ENCODE data around the gene SNRNP70.
"Not testable (repeated sequence)": the region's sequence is repeated elsewhere in the genome, so short reads cannot be mapped to it uniquely, and the experiment has no call there.

The SNRNP70 gene

GRCh38 chr19:49123285-49123684, 38.0 kb downstream of the SNRNP70 start:
- peak in 3 of 11 experiments; percentile 18 to 65 (median 24); a peak in 3 of 22 replicates for TF ChIP-seq Cebpa-rat (IDR thresholded peaks at IDR 0.05)

GRCh38 chr19:49125025-49125731, 39.9 kb downstream of the SNRNP70 start:
- H3K9ac ChIP-seq = no peak overlapping the region
- no peak for TF ChIP-seq Cebpa-rat (IDR thresholded peaks at IDR 0.05)
- peaks cover under 1 to 6% (median 4%) of the 10 kb centered on the region in 11 experiments; a peak in 15 of 22 replicates for H3K36me3 ChIP-seq
- no peak overlapping the region for H3K4me3 ChIP-seq
- peaks cover 13 to 29% (median 24%) of the 10 kb centered on the region in 10 experiments for H3K4me1 ChIP-seq
- H4K20me1 ChIP-seq = peaks cover 0 to 12% (median 6%) of the 10 kb centered on the region in 11 experiments; a peak in 5 of 22 replicates
- peaks cover 14 to 33% (median 25%) of the 10 kb centered on the region in 11 experiments for H3K27me3 ChIP-seq
- H3K4me2 ChIP-seq = no peak overlapping the region
- H3K9me3 ChIP-seq (replicated peaks in 1 of 11) = peaks cover 0 to 19% (median 4%) of the 10 kb centered on the region in 11 experiments; a peak in 9 of 22 replicates
- H3K27ac ChIP-seq = no peak overlapping the region

More at GRCh38 chr19:49123285-49123684, 38.0 kb downstream of the SNRNP70 start:
- not testable (repeated sequence) for H3K4me3 ChIP-seq; H3K9me3 ChIP-seq (replicated peaks in 1 of 11); H3K9ac ChIP-seq; H3K36me3 ChIP-seq; H3K4me2 ChIP-seq; H3K27ac ChIP-seq
- peaks cover 0 to 17% (median 10%) of the 10 kb centered on the region in 11 experiments; a peak in 5 of 22 replicates for H4K20me1 ChIP-seq
- H3K27me3 ChIP-seq = peaks cover 21 to 42% (median 34%) of the 10 kb centered on the region in 11 experiments
- H3K4me1 ChIP-seq = peaks cover 14 to 24% (median 21%) of the 10 kb centered on the region in 10 experiments

- H3K4me1 ChIP-seq = peaks cover 9 to 21% (median 18%) of the 10 kb centered on the region in 10 experiments
- no peak overlapping the region for H3K27ac ChIP-seq
- peaks cover 8 to 18% (median 12%) of the 10 kb centered on the region in 11 experiments; a peak in 16 of 22 replicates for H3K36me3 ChIP-seq
- TF ChIP-seq Cebpa-rat (IDR thresholded peaks at IDR 0.05) = no peak
- H3K9ac ChIP-seq = no peak overlapping the region
- H3K4me3 ChIP-seq = no peak overlapping the region
- H4K20me1 ChIP-seq = no peaks in the 10 kb centered on the region
- peaks cover 0 to 19% (median 11%) of the 10 kb centered on the region in 11 experiments; a peak in 20 of 22 replicates for H3K27me3 ChIP-seq
- H3K4me2 ChIP-seq = no peak overlapping the region
- peaks cover 0 to 25% (median 9%) of the 10 kb centered on the region in 11 experiments; a peak in 9 of 22 replicates for H3K9me3 ChIP-seq (replicated peaks in 1 of 11)
Observed at GRCh38 chr19:49126575-49126974, 41.3 kb downstream of the SNRNP70 start.

GRCh38 chr19:49127225-49127624, 42.0 kb downstream of the SNRNP70 start:
- peak overlapping the region; percentile 51 to 82 (median 67); a peak in 20 of 22 replicates for H3K4me2 ChIP-seq
- not testable (repeated sequence) for H3K27ac ChIP-seq

GRCh38 chr19:49127674-49128544, 42.7 kb downstream of the SNRNP70 start:
- Histone ChIP-seq H3K4me3 (peak overlapping the region; percentile 41 to 68 (median 54); a peak in 16 of 20 replicates), H4K20me1 (no peaks in the 10 kb centered on the region), H3K9me3 (replicated peaks in 1 of 11) (peaks cover 0 to 25% (median 9%) of the 10 kb centered on the region in 11 experiments; a peak in 9 of 22 replicates), H3K4me2 (peak overlapping the region; percentile 55 to 82 (median 76)), H3K36me3 (peaks cover 8 to 18% (median 12%) of the 10 kb centered on the region in 11 experiments; a peak in 16 of 22 replicates), H3K27me3 (peaks cover 0 to 7% (median 0%) of the 10 kb centered on the region in 11 experiments; a peak in 6 of 22 replicates), H3K9ac (peak overlapping the region in 8 of 11 experiments; percentile 44 to 69 (median 56); a peak in 10 of 22 replicates), H3K4me1 (peaks cover 9 to 21% (median 18%) of the 10 kb centered on the region in 10 experiments), H3K27ac (peak overlapping the region in 9 of 11 experiments; percentile 19 to 71 (median 47); a peak in 12 of 22 replicates)
- no peak for TF ChIP-seq Cebpa-rat (IDR thresholded peaks at IDR 0.05)

More at GRCh38 chr19:49127225-49127624, 42.0 kb downstream of the SNRNP70 start:
- H3K36me3 ChIP-seq = peaks cover 8 to 18% (median 12%) of the 10 kb centered on the region in 11 experiments; a peak in 16 of 22 replicates
- H3K4me3 ChIP-seq, H4K20me1 ChIP-seq: not testable (repeated sequence)
- H3K9ac ChIP-seq = 0 out of 22 replicates have a peak overlapping the region, but pooled peaks of 1 of the 11 experiments have one; percentile 48
- H3K4me1 ChIP-seq = peaks cover 9 to 21% (median 18%) of the 10 kb centered on the region in 10 experiments
- H3K27me3 ChIP-seq = peaks cover 0 to 13% (median 4%) of the 10 kb centered on the region in 11 experiments; a peak in 16 of 22 replicates
- peaks cover 0 to 25% (median 9%) of the 10 kb centered on the region in 11 experiments; a peak in 9 of 22 replicates for H3K9me3 ChIP-seq (replicated peaks in 1 of 11)

- H4K20me1 ChIP-seq = no peaks in the 10 kb centered on the region
- peaks cover 0 to 3% (median 0%) of the 10 kb centered on the region in 11 experiments; a peak in 5 of 22 replicates for H3K27me3 ChIP-seq
- peaks cover 9 to 22% (median 18%) of the 10 kb centered on the region in 10 experiments for H3K4me1 ChIP-seq
- peak overlapping the region in 4 of 11 experiments; percentile 29 to 69 (median 52); a peak in 7 of 22 replicates for H3K9ac ChIP-seq
- H3K36me3 ChIP-seq = peaks cover 8 to 23% (median 12%) of the 10 kb centered on the region in 11 experiments; a peak in 17 of 22 replicates
- peaks cover 0 to 28% (median 9%) of the 10 kb centered on the region in 11 experiments; a peak in 9 of 22 replicates for H3K9me3 ChIP-seq (replicated peaks in 1 of 11)
- TF ChIP-seq Cebpa-rat (IDR thresholded peaks at IDR 0.05) = no peak
- H3K4me3 ChIP-seq = peak overlapping the region; percentile 41 to 68 (median 54); a peak in 15 of 20 replicates
- peak overlapping the region; percentile 47 to 81 (median 68); a peak in 21 of 22 replicates for H3K4me2 ChIP-seq
- peak overlapping the region in 6 of 11 experiments; percentile 8 to 71 (median 40); a peak in 5 of 22 replicates for H3K27ac ChIP-seq
Observed at GRCh38 chr19:49128545-49129237, 43.4 kb downstream of the SNRNP70 start.

- Histone ChIP-seq H3K9ac (0 out of 22 replicates have a peak overlapping the region, but pooled peaks of 1 of the 11 experiments have one; percentile 69), H3K27ac (peak overlapping the region in 3 of 11 experiments; percentile 35 to 67 (median 45); a peak in 2 of 22 replicates)
- TF ChIP-seq Cebpa-rat (IDR thresholded peaks at IDR 0.05) = no peak
Observed at GRCh38 chr19:49129238-49129583, 44.0 kb downstream of the SNRNP70 start.

More at GRCh38 chr19:49129238-49129583, 44.0 kb downstream of the SNRNP70 start:
- peaks cover 0 to 33% (median 9%) of the 10 kb centered on the region in 11 experiments; a peak in 9 of 22 replicates for H3K9me3 ChIP-seq (replicated peaks in 1 of 11)
- H3K4me3 ChIP-seq = peak overlapping the region in 1 of 10 experiments; percentile 68; a peak in 1 of 20 replicates
- peak overlapping the region; percentile 47 to 81 (median 68); a peak in 19 of 22 replicates for H3K4me2 ChIP-seq
- H4K20me1 ChIP-seq = no peaks in the 10 kb centered on the region
- peaks cover 9 to 26% (median 18%) of the 10 kb centered on the region in 10 experiments for H3K4me1 ChIP-seq
- peaks cover 10 to 28% (median 16%) of the 10 kb centered on the region in 11 experiments; a peak in 18 of 22 replicates for H3K36me3 ChIP-seq
- H3K27me3 ChIP-seq = peaks cover 0 to 8% (median 0%) of the 10 kb centered on the region in 11 experiments; a peak in 5 of 22 replicates
